Suppressor macrophage treated with lipopolysaccharide for 1 hour (primary cell): ENCODE data around the gene SCGB1D1.

Experiments
- DNase-seq, 3 donors: peaks; one replicate each; pipeline ENCODE4 v3.0.0-alpha.2; 2020 to 2022

The SCGB1D1 gene

GRCh38 chr11:62190011-62190410 lies at the start of gene SCGB1D1:
TSS of gene SCGB1D1 (plus strand) at chr11:62190216. CDS start at chr11:62190285, 69 bp downstream.
- no peak for DNase-seq

DNA sequence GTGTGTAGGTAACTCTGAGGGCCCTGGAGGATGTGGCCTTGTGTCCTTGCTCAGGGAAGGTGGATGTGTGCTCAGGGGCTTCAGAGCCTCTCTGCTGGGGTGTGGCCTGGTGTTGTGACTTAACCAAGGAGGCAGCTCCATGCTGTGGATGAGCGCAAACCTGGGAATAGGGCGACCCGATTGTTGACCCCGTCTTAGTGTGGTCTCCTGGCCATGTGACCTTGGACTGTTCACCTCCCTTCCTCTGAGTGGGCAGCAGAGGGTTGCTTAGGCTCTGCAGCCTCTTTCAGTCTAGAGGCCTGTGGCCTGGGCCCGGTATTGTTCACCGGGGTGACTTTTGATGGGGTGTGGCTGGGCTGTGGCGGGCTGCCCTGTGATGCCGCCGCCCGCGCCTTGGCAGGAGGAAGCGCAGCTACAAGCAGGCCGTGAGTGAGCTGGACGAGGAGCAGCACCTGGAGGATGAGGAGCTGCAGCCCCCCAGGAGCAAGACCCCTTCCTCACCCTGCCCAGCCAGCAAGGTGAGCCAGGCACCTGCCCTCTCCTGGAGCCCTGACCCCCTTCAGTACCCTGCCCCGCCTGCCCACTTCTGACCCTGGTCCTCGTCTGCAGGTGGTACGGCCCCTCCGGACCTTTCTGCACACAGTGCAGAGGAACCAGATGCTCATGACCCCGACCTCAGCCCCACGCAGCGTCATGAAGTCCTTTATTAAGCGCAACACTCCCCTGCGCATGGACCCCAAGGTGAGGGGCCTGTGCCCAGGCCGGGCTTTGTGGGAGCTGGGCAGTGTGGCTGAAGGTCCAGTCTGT lies 49.5 kb upstream of the SCGB1D1 start:
- DNase-seq, result no peak

DNA sequence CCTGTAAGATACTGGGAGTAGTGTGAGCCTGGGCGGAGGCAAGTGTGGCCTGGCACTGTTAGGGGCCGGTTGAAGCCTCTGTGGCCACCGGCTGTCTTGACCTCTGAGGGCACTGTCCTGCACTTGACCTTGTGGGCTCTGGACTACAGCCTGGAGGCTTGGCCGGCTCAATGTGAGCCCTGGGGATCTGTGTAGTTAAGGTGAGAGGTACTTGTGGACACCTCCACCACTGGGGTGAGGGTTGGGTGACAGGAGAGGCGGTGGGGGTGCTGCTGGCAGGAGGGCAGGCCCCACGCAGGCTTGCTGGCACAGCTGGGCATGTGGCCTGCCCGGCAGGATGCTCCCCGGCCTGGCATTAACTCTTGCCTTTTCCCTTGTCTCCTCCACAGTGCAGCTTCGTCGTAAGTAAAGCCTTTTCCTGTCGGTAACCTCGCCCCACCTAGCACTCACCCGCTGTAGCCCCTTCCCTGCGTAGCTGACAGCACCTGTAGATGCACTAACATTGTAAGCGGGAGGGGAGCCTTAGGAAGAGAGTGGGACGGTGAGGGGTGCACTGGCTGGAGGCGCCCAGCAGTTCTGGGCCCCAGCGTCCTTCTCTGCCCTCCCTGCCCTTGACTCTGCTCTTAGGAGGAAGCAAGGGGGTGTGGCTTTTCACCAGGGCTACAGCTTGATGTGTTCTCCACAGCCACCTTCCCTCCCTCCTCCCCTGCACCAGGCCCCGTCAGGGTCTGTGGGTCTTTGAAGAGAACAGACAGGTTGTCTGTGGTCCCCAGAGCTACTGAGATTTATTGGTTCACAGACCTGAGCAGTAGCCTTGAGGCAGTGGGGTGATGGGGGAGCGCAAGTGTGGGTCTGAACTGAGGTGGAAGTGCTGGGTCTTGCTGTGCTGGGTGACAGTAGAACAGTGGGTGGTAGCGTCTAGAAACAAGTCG lies 48.6 kb upstream of the SCGB1D1 start:
- DNase-seq, result no peak

- DNase-seq, result no peak
Observed at GRCh38 chr11:62142043-62142375, 48.0 kb upstream of the SCGB1D1 start.

GRCh38 chr11:62142921-62143320 lies 47.1 kb upstream of the SCGB1D1 start:
- no peak for DNase-seq

- no peak for DNase-seq
Observed at GRCh38 chr11:62143727-62144126, 46.3 kb upstream of the SCGB1D1 start.

DNA sequence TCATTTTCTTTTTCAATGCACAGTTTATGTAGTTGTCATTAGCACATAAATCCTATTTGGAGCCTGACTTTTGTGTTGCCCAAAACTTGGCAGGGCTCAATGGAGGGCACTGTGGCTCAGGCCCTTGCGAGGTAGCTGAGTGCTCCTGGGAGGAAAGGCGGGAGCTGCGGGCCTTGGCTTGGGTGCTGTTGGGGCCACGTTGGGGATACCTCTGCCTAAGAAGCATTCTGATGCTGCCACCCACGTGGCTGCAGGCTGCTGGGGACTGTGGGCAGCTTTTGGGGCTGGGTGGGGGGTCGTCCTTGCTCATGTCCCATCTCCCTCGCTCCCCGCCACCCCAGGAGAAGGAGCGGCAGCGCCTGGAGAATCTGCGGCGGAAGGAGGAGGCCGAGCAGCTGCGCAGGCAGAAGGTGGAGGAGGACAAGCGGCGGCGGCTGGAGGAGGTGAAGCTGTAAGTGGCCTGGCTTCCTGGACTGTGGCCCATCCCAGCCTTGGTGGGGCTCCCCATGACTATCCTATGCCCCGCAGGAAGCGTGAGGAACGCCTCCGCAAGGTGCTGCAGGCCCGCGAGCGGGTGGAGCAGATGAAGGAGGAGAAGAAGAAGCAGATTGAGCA lies 45.3 kb upstream of the SCGB1D1 start:
- DNase-seq, result no peak

- no peak for DNase-seq
Observed at GRCh38 chr11:62145261-62145871, 44.6 kb upstream of the SCGB1D1 start.

GRCh38 chr11:62146476-62147200 lies 43.4 kb upstream of the SCGB1D1 start:
- DNase-seq, result no peak

- DNase-seq, result no peak
Observed at GRCh38 chr11:62147545-62147944, 42.5 kb upstream of the SCGB1D1 start.

DNA sequence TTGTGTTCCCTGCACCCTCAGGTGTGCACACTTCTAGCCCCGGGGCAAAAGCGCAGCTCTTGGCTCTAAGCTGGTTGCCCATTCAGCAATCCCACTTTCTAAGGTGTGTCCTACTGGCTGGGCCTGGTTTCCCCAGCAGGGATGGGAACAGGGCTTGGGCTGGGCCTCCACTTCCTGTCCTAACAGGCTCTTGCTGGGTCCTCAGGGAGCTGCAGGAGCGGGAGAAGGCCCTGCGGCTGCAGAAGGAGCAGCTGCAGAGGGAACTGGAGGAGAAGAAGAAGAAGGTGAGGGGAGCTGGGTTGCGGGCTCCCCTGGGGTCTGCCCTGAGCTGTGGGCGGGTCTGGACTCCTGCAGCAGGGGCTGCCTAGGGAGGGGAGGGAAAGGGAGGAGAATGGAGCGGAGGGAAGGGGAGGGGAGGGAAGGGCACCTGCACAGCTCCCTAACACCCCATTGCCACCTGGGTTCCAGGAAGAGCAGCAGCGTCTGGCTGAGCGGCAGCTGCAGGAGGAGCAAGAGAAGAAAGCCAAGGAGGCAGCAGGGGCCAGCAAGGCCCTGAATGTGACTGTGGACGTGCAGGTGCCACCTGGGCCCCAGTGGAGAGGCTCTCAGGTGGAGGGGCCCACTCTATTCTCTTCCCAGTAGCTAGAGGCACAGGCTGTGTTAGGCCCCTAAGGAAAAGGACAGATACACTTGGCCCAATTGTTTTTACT lies 41.6 kb upstream of the SCGB1D1 start:
- DNase-seq, result no peak

- DNase-seq, result no peak
Observed at GRCh38 chr11:62149986-62150886, 39.8 kb upstream of the SCGB1D1 start.

- no peak for DNase-seq
Observed at GRCh38 chr11:62150887-62151736, 38.9 kb upstream of the SCGB1D1 start.

DNA sequence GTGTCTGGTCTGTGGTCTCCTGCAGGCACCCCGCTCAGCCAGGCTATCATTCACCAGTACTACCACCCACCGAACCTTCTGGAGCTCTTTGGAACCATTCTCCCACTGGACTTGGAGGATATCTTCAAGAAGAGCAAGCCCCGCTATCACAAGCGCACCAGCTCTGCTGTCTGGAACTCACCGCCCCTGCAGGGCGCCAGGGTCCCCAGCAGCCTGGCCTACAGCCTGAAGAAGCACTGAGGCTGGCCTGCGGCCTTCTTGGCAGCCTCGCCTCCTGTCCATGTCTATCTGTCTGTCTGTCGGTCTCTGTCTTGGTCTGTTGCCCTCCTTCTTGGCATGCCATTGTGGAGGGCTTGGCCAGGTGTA lies 38.3 kb upstream of the SCGB1D1 start:
- DNase-seq, result no peak

DNA sequence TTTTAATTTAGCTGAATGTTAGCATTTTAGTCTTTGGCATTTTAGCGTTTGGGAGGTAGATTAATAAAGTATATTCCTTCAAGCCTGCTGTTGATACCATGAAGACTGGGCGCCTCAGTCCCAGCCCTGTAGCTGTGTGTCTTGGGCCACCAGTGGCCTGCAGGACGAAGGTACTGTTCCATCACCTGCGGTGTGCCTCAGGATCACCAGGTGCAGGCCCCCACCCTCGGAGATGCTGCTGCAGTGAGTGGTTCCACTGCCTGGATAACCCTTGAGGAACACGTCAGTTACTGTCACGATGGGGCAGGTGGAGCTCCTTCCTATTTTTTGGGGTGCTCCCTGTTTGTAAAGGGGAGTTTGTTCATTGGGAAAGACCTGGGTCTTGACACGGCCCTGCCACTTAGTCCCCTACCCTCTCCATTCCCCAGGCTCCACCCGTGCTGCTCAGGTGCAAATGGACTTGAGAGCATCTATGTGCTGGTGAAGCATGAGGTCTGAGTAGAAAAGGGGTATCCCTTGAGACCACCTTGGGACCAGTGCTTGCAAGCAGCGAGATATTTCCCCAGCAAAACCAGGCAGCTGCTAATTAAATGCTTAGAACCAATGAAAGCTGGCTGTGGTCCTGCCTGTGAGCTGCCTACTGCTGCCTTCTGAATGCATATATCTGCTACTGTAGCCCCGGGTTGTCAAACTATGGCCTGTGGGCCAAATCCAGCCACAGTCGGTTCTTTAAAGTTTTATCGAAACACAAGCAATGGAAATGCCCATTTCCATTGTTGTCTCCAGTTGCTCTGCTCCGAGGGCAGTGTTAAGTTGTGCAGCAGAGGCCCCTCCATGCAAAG lies 37.5 kb upstream of the SCGB1D1 start:
- DNase-seq, result no peak

- peak; percentile 14 to 67 (median 50) for DNase-seq
Observed at GRCh38 chr11:62153087-62153395, 37.0 kb upstream of the SCGB1D1 start.

GRCh38 chr11:62153617-62154016 lies 36.4 kb upstream of the SCGB1D1 start:
- DNase-seq, result no peak

DNA sequence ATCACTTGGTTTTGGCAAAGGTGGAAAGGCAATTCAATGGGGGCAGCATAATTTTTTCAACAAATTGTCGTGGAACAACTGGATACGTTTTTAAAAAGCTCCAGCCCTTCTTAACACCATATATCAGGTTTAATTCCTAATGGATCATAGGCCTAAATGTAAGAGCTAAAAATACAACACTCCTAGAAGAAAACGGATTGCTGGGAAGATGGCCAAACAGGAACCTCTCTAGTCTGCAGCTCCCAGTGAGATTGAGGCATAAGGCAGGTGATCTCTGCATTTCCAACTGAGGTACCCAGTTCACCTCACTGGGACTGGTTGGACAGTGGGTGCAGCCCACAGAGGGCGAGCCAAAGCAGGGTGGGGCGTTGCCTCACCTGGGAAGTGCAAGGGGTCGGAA lies 32.4 kb upstream of the SCGB1D1 start:
- no peak for DNase-seq

DNA sequence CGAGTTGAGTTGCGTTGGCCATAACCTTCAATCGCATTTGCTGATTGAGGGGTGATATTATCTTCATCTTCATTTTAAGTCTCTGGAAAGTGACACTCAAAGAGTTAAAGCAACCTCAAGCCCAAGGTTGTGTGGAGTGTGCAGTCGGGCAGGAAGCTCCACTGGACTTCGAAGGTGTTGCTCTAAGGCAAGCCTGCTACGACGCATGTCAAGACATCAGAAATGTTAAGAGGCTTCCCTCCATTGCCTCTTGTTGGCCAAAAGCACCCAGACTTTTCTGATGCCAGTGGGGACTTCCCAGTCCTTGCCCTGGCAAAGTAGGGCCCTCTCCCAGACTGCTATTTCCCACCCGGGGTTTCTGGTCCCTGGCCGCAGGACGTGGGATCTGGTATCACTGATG lies 23.6 kb upstream of the SCGB1D1 start:
- DNase-seq, result no peak
